Lung (tissue), 13 donors: ENCODE measurements around the gene SAXO1. TPM values are rescaled to one million over a fixed set of nuclear protein-coding genes. Genes with fewer than 3 reads are reported as not detected.

Source experiments
- ATAC-seq: fragments of 200-7000 bp; cut with Tn5 transposase; one replicate; pipeline ENCODE4 v1.9.1; 2020; ENCODE audit warnings: moderate number of reproducible peaks; ENCODE audit not compliant: insufficient read depth, low FRiP score
- DNase-seq, 3 donors: peaks; one replicate each; pipeline ENCODE4 v3.0.0-alpha.2; 2013 to 2017
- H3K27ac ChIP-seq, 2 donors: one replicate each; pipeline ENCODE4 v1.5.1; 2013; ENCODE audit warnings: mild to moderate bottlenecking in 2 of 2, moderate library complexity in 2 of 2, control low read depth in 1 of 2, inconsistent platforms in 1 of 2, low read depth in 1 of 2, low read length in 1 of 2
- H3K27me3 ChIP-seq, 3 donors: one replicate each; pipeline ENCODE4 v1.5.1; 2013; ENCODE audit warnings: low read length in 2 of 3; ENCODE audit not compliant: control insufficient read depth in 3 of 3, insufficient read depth in 3 of 3
- H3K36me3 ChIP-seq, 4 donors: one replicate each; pipeline ENCODE4 v1.5.1; 2013; ENCODE audit warnings: low read length in 4 of 4, mild to moderate bottlenecking in 1 of 4, moderate library complexity in 1 of 4; ENCODE audit not compliant: control insufficient read depth in 4 of 4, insufficient read depth in 4 of 4
- H3K4me1 ChIP-seq, 5 donors: one replicate each; pipeline ENCODE4 v1.5.1; 2013; ENCODE audit warnings: low read length in 5 of 5, mild to moderate bottlenecking in 2 of 5, moderate library complexity in 1 of 5; ENCODE audit not compliant: control insufficient read depth in 5 of 5, insufficient read depth in 5 of 5
- H3K4me3 ChIP-seq: one replicate; pipeline ENCODE4 v1.5.1; 2013; ENCODE audit warnings: mild to moderate bottlenecking, control low read depth, moderate library complexity
- H3K9ac ChIP-seq, 2 donors: one replicate each; pipeline ENCODE4 v1.5.1; 2013; ENCODE audit warnings: low read length in 2 of 2, control low read depth in 1 of 2; ENCODE audit not compliant: insufficient read depth in 1 of 2
- H3K9me3 ChIP-seq, 4 donors: one replicate each; pipeline ENCODE4 v1.5.1; 2013; ENCODE audit warnings: low read length in 3 of 4, mild to moderate bottlenecking in 1 of 4, moderate library complexity in 1 of 4; ENCODE audit not compliant: control insufficient read depth in 4 of 4, insufficient read depth in 3 of 4
- CTCF ChIP-seq: IDR thresholded peaks from 2 replicates; pipeline ENCODE4 v1.5.1; 2012; ENCODE audit warnings: mild to moderate bottlenecking; ENCODE audit errors: control extremely low read depth, extremely low read depth
- WGBS, 2 donors: extraction: QIAGEN DNeasy Blood & Tissue Kit; methylation state at CpG; one replicate each; pipeline ENCODE4 v1.1.7; 2013; 5-methylcytosine and 5-hydroxymethylcytosine counted together
- polyA plus RNA-seq, 2 donors: library from polyadenylated mRNA; stranded (reverse); fragments of 200-250 nt; gene quantifications; one replicate each; pipeline ENCODE4 v1.2.1, GENCODE V29; 2013
- small RNA-seq: library from RNA; depleted of rRNA; stranded (forward); fragments of <200 nt; gene quantifications from one replicate; pipeline ENCODE3, GENCODE V24; 2014; ENCODE audit warnings: low replicate concordance
- total RNA-seq, 2 donors: library from RNA; depleted of rRNA in 1 of 2; stranded (reverse); fragments of >200 nt in 1 of 2; gene quantifications; one replicate each; pipeline ENCODE4 v1.2.1, GENCODE V29; 2014 to 2021
- donor health status: control.
- donor health status: control.
- donor health status: Bipolar disorder and iron deficiency.
- donor health status: healthy.
- donor health status: DM: yes; HTN: yes; CAD: no.

SAXO1 gene
- total and polyA plus RNA-seq, 4 donors: 0.02 to 0.54 (median 0.21) TPM

- H3K4me3 ChIP-seq: no peak overlapping the region
- no peak overlapping the region for H3K27ac ChIP-seq
- WGBS, 2 donors: 96 to 97% methylated on average over 1 of the region's 1 CpG
- no peaks in the 10 kb centered on the region for H3K27me3 ChIP-seq
- H3K4me1 ChIP-seq: no peaks in the 10 kb centered on the region
- H3K9ac ChIP-seq: no peak overlapping the region
- TF ChIP-seq CTCF: no peak
- H3K9me3 ChIP-seq: peaks cover 0 to 4% (median 2%) of the 10 kb centered on the region in 4 donors
- no peaks in the 10 kb centered on the region for H3K36me3 ChIP-seq
- no peak for ATAC-seq
- no peak for DNase-seq
Measured at GRCh38 chr9:18887546-18887945, 145.5 kb downstream of the SAXO1 start.

GRCh38 chr9:18881758-18882157 lies 151.3 kb downstream of the SAXO1 start:
- Histone ChIP-seq H3K27me3 (no peaks in the 10 kb centered on the region), H3K27ac (no peak overlapping the region), H3K4me1 (no peaks in the 10 kb centered on the region), H3K4me3 (no peak overlapping the region), H3K36me3 (no peaks in the 10 kb centered on the region), H3K9me3 (peaks cover 0 to 4% (median 2%) of the 10 kb centered on the region in 4 donors), H3K9ac (no peak overlapping the region)
- ATAC-seq (no peak), DNase-seq (no peak)
- TF ChIP-seq CTCF: no peak
- WGBS, 2 donors: 82 to 89% methylated on average over 2 of the region's 2 CpGs

GRCh38 chr9:18877984-18878383 lies 155.0 kb downstream of the SAXO1 start:
- ATAC-seq (no peak), DNase-seq (no peak)
- 88 to 96% methylated on average over 3 of the region's 3 CpGs for WGBS, 2 donors
- Histone ChIP-seq H3K4me1 (no peaks in the 10 kb centered on the region), H3K9ac (no peak overlapping the region), H3K4me3 (no peak overlapping the region), H3K9me3 (peaks cover 0 to 2% (median under 1%) of the 10 kb centered on the region in 4 donors), H3K36me3 (no peaks in the 10 kb centered on the region), H3K27me3 (no peaks in the 10 kb centered on the region), H3K27ac (no peak overlapping the region)
- TF ChIP-seq CTCF: no peak

Small RNAs within 50 kb of the gene (small RNA-seq; reads per million reads assigned to genes)
- gene RNU6-264P: not detected
- gene SCARNA8: 10.9 reads per million, percentile 96 among the genes with 10 or more reads in this experiment

Other genes with a start within 250 kb of the SAXO1 start
- gene RRAGA, start 16.2 kb upstream of the SAXO1 start, total RNA-seq: 10 to 100 TPM; 47.8 to 83.9 TPM
- 10 to 100 TPM; 48.3 to 90.7 TPM for gene RRAGA, start 16.2 kb upstream of the SAXO1 start, polyA plus RNA-seq
- 10 to 100 TPM in 1 of 2 donors, 1 to 10 TPM in 1; 7.6 to 13.1 TPM for gene HAUS6, start 69.7 kb upstream of the SAXO1 start, total RNA-seq
- gene HAUS6, start 69.7 kb upstream of the SAXO1 start, polyA plus RNA-seq: 1 to 10 TPM; 3.6 to 3.9 TPM
- gene PLIN2, start 94.3 kb upstream of the SAXO1 start, total RNA-seq: 100 to 1,000 TPM; 116 to 138 TPM
- gene PLIN2, start 94.3 kb upstream of the SAXO1 start, polyA plus RNA-seq: 100 to 1,000 TPM in 1 of 2 donors, 10 to 100 TPM in 1; 66.3 to 202 TPM
- gene DENND4C, start 197.5 kb upstream of the SAXO1 start, total RNA-seq: 100 to 1,000 TPM in 1 of 2 donors, 10 to 100 TPM in 1; 52.8 to 154 TPM
- 10 to 100 TPM in 1 of 2 donors, 1 to 10 TPM in 1; 9.4 to 15.0 TPM for gene DENND4C, start 197.5 kb upstream of the SAXO1 start, polyA plus RNA-seq